Urothelium cell line (cell line): ENCODE measurements around the gene GLYATL1.
"Not testable (repeated sequence)": the region's sequence is repeated elsewhere in the genome, so short reads cannot be mapped to it uniquely, and the experiment has no call there.

ENCODE experiments used
- DNase-seq: peaks from one replicate; pipeline ENCODE4 v3.0.0; 2011; ENCODE audit warnings: low spot score, mixed read lengths
- FAIRE-seq: peaks from 2 replicates; lab custom pipeline; 2011; peaks lifted over from hg19 to GRCh38; lab: Jason Lieb, UNC

GLYATL1 gene

GRCh38 chr11:58992489-58992888 lies 53.2 kb downstream of the GLYATL1 start:
- no peak for FAIRE-seq

GRCh38 chr11:58994171-58994570 lies 54.9 kb downstream of the GLYATL1 start:
- FAIRE-seq (no peak), DNase-seq (no peak)

More at GRCh38 chr11:58992489-58992888, 53.2 kb downstream of the GLYATL1 start:
- no peak for DNase-seq

- DNase-seq (no peak), FAIRE-seq (no peak)
Measured at GRCh38 chr11:58998480-58999290, 59.4 kb downstream of the GLYATL1 start.

GRCh38 chr11:58999291-58999680 lies 60.0 kb downstream of the GLYATL1 start:
- FAIRE-seq: no peak
- DNase-seq: no peak

- DNase-seq (no peak), FAIRE-seq (no peak)
Measured at GRCh38 chr11:59000003-59000402, 60.7 kb downstream of the GLYATL1 start.

GRCh38 chr11:59002006-59002405 lies 62.7 kb downstream of the GLYATL1 start:
- not testable (repeated sequence) for DNase-seq, FAIRE-seq
